Measurements from ENCODE around the gene POMP. TPM values are rescaled to one million over a fixed set of nuclear protein-coding genes. Genes with fewer than 3 reads are reported as not detected.

Gene POMP
- total and polyA plus RNA-seq, 12 donors: 69.1 to 134 (median 101) TPM

- intact Hi-C loops (cut with DNase I): loop anchor here in 2 of 10 donors (5.0 to 10.0 kb wide), 2 partner anchors 45 to 48 kb away; partner anchors contain the start of gene SLC46A3 (in 1 of the 2)
- no peaks in the 10 kb centered on the region for H3K9me3 ChIP-seq
- no peak overlapping the region for H3K27ac ChIP-seq
- no peak for TF ChIP-seq CTCF (IDR thresholded peaks at IDR 0.05)
- H3K36me3 ChIP-seq: peaks cover 0 to 100% (median 87%) of the 10 kb centered on the region in 9 donors
- DNase-seq (no peak), ATAC-seq (no peak)
- H3K4me1 ChIP-seq: peaks cover 0 to 51% (median 16%) of the 10 kb centered on the region in 9 donors
- WGBS, 2 donors: 91% methylated on average over 9 of the region's 9 CpGs
- H3K27me3 ChIP-seq: no peaks in the 10 kb centered on the region
- H3K4me3 ChIP-seq: no peak overlapping the region
Measured at GRCh38 chr13:28666897-28667488, 8.1 kb downstream of the POMP start.

- intact Hi-C loops (cut with DNase I): loop anchor here in 1 of 10 donors (10.0 kb wide), 1 partner anchor 124 kb away; no protein-coding TSS in a partner anchor
- H3K27ac ChIP-seq: peak overlapping the region in 1 of 10 donors; percentile 67
- peaks cover 0 to 100% (median 88%) of the 10 kb centered on the region in 9 donors for H3K36me3 ChIP-seq
Measured at GRCh38 chr13:28671126-28671792, 12.3 kb downstream of the POMP start.

GRCh38 chr13:28678809-28679208 lies 19.9 kb downstream of the POMP start:
- Histone ChIP-seq H3K4me3 (no peak overlapping the region), H3K36me3 (peaks cover 0 to 74% (median 43%) of the 10 kb centered on the region in 9 donors), H3K9me3 (no peaks in the 10 kb centered on the region), H3K27ac (no peak overlapping the region), H3K27me3 (no peaks in the 10 kb centered on the region), H3K4me1 (no peaks in the 10 kb centered on the region)
- 71 to 88% methylated on average over 1 of the region's 1 CpG for WGBS, 2 donors
- DNase-seq: no peak
- intact Hi-C loops (cut with DNase I): loop anchor here in 2 of 10 donors (5.0 to 10.0 kb wide), 2 partner anchors 116 to 118 kb away; no protein-coding TSS in a partner anchor
- ATAC-seq: no peak
- peak in 5 of 9 donors; percentile 7 to 23 (median 16) for TF ChIP-seq CTCF (IDR thresholded peaks at IDR 0.05)

More at GRCh38 chr13:28671126-28671792, 12.3 kb downstream of the POMP start:
- Histone ChIP-seq H3K27me3 (no peaks in the 10 kb centered on the region), H3K4me3 (no peak overlapping the region), H3K4me1 (peaks cover 0 to 37% (median 7%) of the 10 kb centered on the region in 9 donors), H3K9me3 (no peaks in the 10 kb centered on the region)
- no peak for DNase-seq
- ATAC-seq: no peak
- TF ChIP-seq CTCF (IDR thresholded peaks at IDR 0.05): no peak

GRCh38 chr13:28679628-28680027 lies 20.7 kb downstream of the POMP start:
- Histone ChIP-seq H3K4me1 (no peaks in the 10 kb centered on the region), H3K27ac (no peak overlapping the region), H3K4me3 (no peak overlapping the region), H3K9me3 (no peaks in the 10 kb centered on the region), H3K36me3 (peaks cover 0 to 65% (median 35%) of the 10 kb centered on the region in 9 donors), H3K27me3 (no peaks in the 10 kb centered on the region)
- 79 to 83% methylated on average over 1 of the region's 1 CpG for WGBS, 2 donors
- ATAC-seq (peak in 1 of 8 donors; percentile 44), DNase-seq (no peak)
- intact Hi-C loops (cut with DNase I): loop anchor here in 9 of 10 donors (2.0 to 10.0 kb wide), 3 partner anchors 115 to 118 kb away; no protein-coding TSS in a partner anchor
- peak in 7 of 9 donors; percentile 11 to 57 (median 40) for TF ChIP-seq CTCF (IDR thresholded peaks at IDR 0.05)

Measured in heart right ventricle (tissue), 16 donors.